ENCODE results near the gene KSR1.

- no peak for TF ChIP-seq CTCF (IDR thresholded peaks at IDR 0.05)
- no peak for TF ChIP-seq POLR2A (IDR thresholded peaks at IDR 0.05)
Observed at GRCh38 chr17:27545562-27546229, 89.4 kb downstream of the KSR1 start.
